Measurements from ENCODE around the gene CDPF1. TPM values are rescaled to one million over a fixed set of nuclear protein-coding genes. Genes with fewer than 3 reads are reported as not detected.

Gene CDPF1
- total and polyA plus RNA-seq, 2 donors (not counting 1 experiment from before 2014, with no cell fraction given), result 9.8 to 15.4 TPM

GRCh38 chr22:46220921-46221320 lies 29.2 kb downstream of the CDPF1 start:
- no peaks in the 10 kb centered on the region for H3K9me3 Mint-ChIP-seq (ENCODE audit: insufficient read depth)
- no peak overlapping the region for H3K4me2 ChIP-seq (replicated peaks; ENCODE audit: low read depth, low read length, poor library complexity, severe bottlenecking)
- CTCF ChIA-PET, result no interaction called here
- no peaks in the 10 kb centered on the region for H4K20me1 ChIP-seq (ENCODE audit: control insufficient read depth, insufficient read depth, low read length, poor library complexity, severe bottlenecking)
- intact Hi-C loops (cut with micrococcal nuclease), result no loop called here
- H3K4me1 Mint-ChIP-seq, result peaks cover 4% of the 10 kb centered on the region
- no peak overlapping the region for H3K4me3 Mint-ChIP-seq
- H3K27ac ChIP-seq (ENCODE audit: low read length in 2 of 2), result no peak overlapping the region
- no peaks in the 10 kb centered on the region for H3K4me1 ChIP-seq (ENCODE audit: control insufficient read depth in 2 of 2, insufficient read depth in 2 of 2, low read length in 2 of 2)
- H3K27ac Mint-ChIP-seq, result no peak overlapping the region
- TF ChIP-seq CTCF (IDR thresholded peaks at IDR 0.05) (no peak), EZH2 (IDR thresholded peaks at IDR 0.05; ENCODE audit: borderline replicate concordance, insufficient read depth, low read depth, low read length, poor library complexity, severe bottlenecking) (no peak)
- no peak overlapping the region for H2AFZ ChIP-seq (ENCODE audit: insufficient read depth, low read depth, low read length, poor library complexity, severe bottlenecking)
- no peaks in the 10 kb centered on the region for H3K9me3 ChIP-seq (ENCODE audit: control extremely low read depth in 1 of 3, control insufficient read depth in 2 of 3, insufficient read depth in 1 of 3, low read length in 2 of 3)
- WGBS (ENCODE audit: insufficient coverage), result 39% methylated on average over 3 of the region's 5 CpGs
- no peaks in the 10 kb centered on the region for H3K27me3 ChIP-seq (replicated peaks in 1 of 4; ENCODE audit: control extremely low read depth in 1 of 4, control insufficient read depth in 3 of 4, insufficient read depth in 4 of 4, low read length in 3 of 4)
- ATAC-seq (ENCODE audit: low read depth) (no peak), DNase-seq (no peak)
- no peaks in the 10 kb centered on the region for H3K27me3 Mint-ChIP-seq
- H3K9ac ChIP-seq (ENCODE audit: low read length), result no peak overlapping the region
- peaks cover 8 to 17% of the 10 kb centered on the region in 2 experiments for H3K36me3 ChIP-seq (replicated peaks in 1 of 2; ENCODE audit: control extremely low read depth in 1 of 2, control insufficient read depth in 1 of 2, extremely low read depth in 1 of 2, insufficient read depth in 2 of 2, low read length in 1 of 2)
- no peak overlapping the region for H3K4me3 ChIP-seq (ENCODE audit: control extremely low read depth in 1 of 5, extremely low read depth in 1 of 5, insufficient read depth in 1 of 5, low read depth in 2 of 5, low read length in 4 of 5)
- no peaks in the 10 kb centered on the region for H3K79me2 ChIP-seq (ENCODE audit: control insufficient read depth, insufficient read depth, low read length)
- POLR2A ChIA-PET, result no interaction called here

- Histone ChIP-seq H3K79me2 (ENCODE audit: control insufficient read depth, insufficient read depth, low read length) (no peaks in the 10 kb centered on the region), H4K20me1 (ENCODE audit: control insufficient read depth, insufficient read depth, low read length, poor library complexity, severe bottlenecking) (no peaks in the 10 kb centered on the region), H2AFZ (ENCODE audit: insufficient read depth, low read depth, low read length, poor library complexity, severe bottlenecking) (no peak overlapping the region), H3K9me3 (ENCODE audit: control extremely low read depth in 1 of 3, control insufficient read depth in 2 of 3, insufficient read depth in 1 of 3, low read length in 2 of 3) (no peaks in the 10 kb centered on the region), H3K36me3 (replicated peaks in 1 of 2; ENCODE audit: control extremely low read depth in 1 of 2, control insufficient read depth in 1 of 2, extremely low read depth in 1 of 2, insufficient read depth in 2 of 2, low read length in 1 of 2) (peaks cover 8 to 29% of the 10 kb centered on the region in 2 experiments), H3K4me3 (ENCODE audit: control extremely low read depth in 1 of 5, extremely low read depth in 1 of 5, insufficient read depth in 1 of 5, low read depth in 2 of 5, low read length in 4 of 5) (no peak overlapping the region), H3K4me2 (replicated peaks; ENCODE audit: low read depth, low read length, poor library complexity, severe bottlenecking) (no peak overlapping the region), H3K27ac (ENCODE audit: low read length in 2 of 2) (no peak overlapping the region), H3K9ac (ENCODE audit: low read length) (no peak overlapping the region), H3K4me1 (ENCODE audit: control insufficient read depth in 2 of 2, insufficient read depth in 2 of 2, low read length in 2 of 2) (no peaks in the 10 kb centered on the region), H3K27me3 (replicated peaks in 1 of 4; ENCODE audit: control extremely low read depth in 1 of 4, control insufficient read depth in 3 of 4, insufficient read depth in 4 of 4, low read length in 3 of 4) (no peaks in the 10 kb centered on the region)
- POLR2A ChIA-PET, result no interaction called here
- 84% methylated on average over 9 of the region's 10 CpGs for whole genome bisulfite sequencing (ENCODE audit: insufficient coverage)
- intact Hi-C loops (cut with micrococcal nuclease), result no loop called here
- Mint-ChIP-seq H3K4me1 (peaks cover 4% of the 10 kb centered on the region), H3K27me3 (no peaks in the 10 kb centered on the region), H3K9me3 (ENCODE audit: insufficient read depth) (no peaks in the 10 kb centered on the region), H3K4me3 (no peak overlapping the region), H3K27ac (no peak overlapping the region)
- DNase-seq (no peak), ATAC-seq (ENCODE audit: low read depth) (no peak)
- CTCF ChIA-PET, result no interaction called here
- TF ChIP-seq EZH2 (IDR thresholded peaks at IDR 0.05; ENCODE audit: borderline replicate concordance, insufficient read depth, low read depth, low read length, poor library complexity, severe bottlenecking) (no peak), CTCF (IDR thresholded peaks at IDR 0.05) (no peak)
Observed at GRCh38 chr22:46219636-46220035, 30.5 kb downstream of the CDPF1 start.
